Smooth muscle cell (in vitro differentiated cells): ENCODE data around the gene RAB11A. TPM values are rescaled to one million over a fixed set of nuclear protein-coding genes. Genes with fewer than 3 reads are reported as not detected.

Experiments
- DNase-seq: peaks from one replicate; lab custom pipeline; 2025; ENCODE audit not compliant: unreplicated experiment; lab: John Stamatoyannopoulos, UW
- H2AFZ ChIP-seq: fragments of 200-600 bp; sonication (generic); 2 replicates; pipeline ENCODE4 v1.6.0; 2016; ENCODE audit warnings: antibody characterized with exemption, low read depth, mild to moderate bottlenecking
- H3F3A ChIP-seq: fragments of 200-600 bp; sonication (generic); 2 replicates; pipeline ENCODE4 v1.6.0; 2017; ENCODE audit warnings: antibody characterized with exemption, low read depth
- H3K27ac ChIP-seq: fragments of 200-600 bp; sonication (generic); 2 replicates; pipeline ENCODE4 v1.5.1; 2016; ENCODE audit warnings: low read depth, mild to moderate bottlenecking
- H3K27me3 ChIP-seq: fragments of 200-600 bp; sonication (generic); 2 replicates; pipeline ENCODE4 v1.6.1; 2016; ENCODE audit warnings: low read depth, mild to moderate bottlenecking
- H3K36me3 ChIP-seq: fragments of 200-600 bp; sonication (generic); 2 replicates; pipeline ENCODE4 v1.5.1; 2016; ENCODE audit warnings: low read depth
- H3K4me1 ChIP-seq: fragments of 200-600 bp; sonication (generic); 2 replicates; pipeline ENCODE4 v1.5.1; 2016; ENCODE audit warnings: low read depth
- H3K4me2 ChIP-seq: fragments of 200-600 bp; sonication (generic); 2 replicates; pipeline ENCODE4 v1.6.0; 2016; ENCODE audit warnings: mild to moderate bottlenecking
- H3K4me3 ChIP-seq: fragments of 200-600 bp; sonication (generic); 2 replicates; pipeline ENCODE4 v1.5.1; 2016; ENCODE audit warnings: mild to moderate bottlenecking
- H3K79me2 ChIP-seq: fragments of 200-600 bp; sonication (generic); 2 replicates; pipeline ENCODE4 v1.6.0; 2016; ENCODE audit warnings: low read depth, mild to moderate bottlenecking
- H3K9ac ChIP-seq: fragments of 200-600 bp; sonication (generic); 2 replicates; pipeline ENCODE4 v1.6.0; 2016; ENCODE audit warnings: low read depth
- H3K9me3 ChIP-seq: fragments of 200-600 bp; sonication (generic); replicated peaks from 2 replicates; pipeline ENCODE4 v1.5.1; 2016; ENCODE audit warnings: low read depth
- H4K20me1 ChIP-seq: fragments of 200-600 bp; sonication (generic); 2 replicates; pipeline ENCODE4 v1.6.0; 2016; ENCODE audit warnings: low read depth
- WGBS: methylation state at CpG from one replicate; pipeline ENCODE4 v1.1.7; 2016; ENCODE audit warnings: low lambda C conversion rate; 5-methylcytosine and 5-hydroxymethylcytosine counted together
- polyA plus RNA-seq: library from polyadenylated mRNA; unstranded; fragments of >200 nt; fragmentation: Nextera tagmentation; extraction: Ambion mirVana; gene quantifications from 2 replicates; pipeline ENCODE4 v1.2.1, GENCODE V29; 2016
- total RNA-seq: library from RNA; depleted of rRNA; stranded (reverse); fragments of >200 nt; gene quantifications from 2 replicates; pipeline ENCODE4 v1.2.3, GENCODE V29; 2014
- TF ChIP-seq, protein P1 (sequence below): fragments of 200-600 bp; sonication (generic); IDR thresholded peaks from 2 replicates; pipeline ENCODE4 v1.5.1; 2017; ENCODE audit warnings: borderline replicate concordance, mild to moderate bottlenecking, antibody characterized with exemption; ENCODE audit not compliant: insufficient read depth, poor library complexity, severe bottlenecking

The RAB11A gene
- 293 and 300 TPM in 2 replicates for total RNA-seq
- 206 and 230 TPM in 2 replicates for polyA plus RNA-seq

DNA sequence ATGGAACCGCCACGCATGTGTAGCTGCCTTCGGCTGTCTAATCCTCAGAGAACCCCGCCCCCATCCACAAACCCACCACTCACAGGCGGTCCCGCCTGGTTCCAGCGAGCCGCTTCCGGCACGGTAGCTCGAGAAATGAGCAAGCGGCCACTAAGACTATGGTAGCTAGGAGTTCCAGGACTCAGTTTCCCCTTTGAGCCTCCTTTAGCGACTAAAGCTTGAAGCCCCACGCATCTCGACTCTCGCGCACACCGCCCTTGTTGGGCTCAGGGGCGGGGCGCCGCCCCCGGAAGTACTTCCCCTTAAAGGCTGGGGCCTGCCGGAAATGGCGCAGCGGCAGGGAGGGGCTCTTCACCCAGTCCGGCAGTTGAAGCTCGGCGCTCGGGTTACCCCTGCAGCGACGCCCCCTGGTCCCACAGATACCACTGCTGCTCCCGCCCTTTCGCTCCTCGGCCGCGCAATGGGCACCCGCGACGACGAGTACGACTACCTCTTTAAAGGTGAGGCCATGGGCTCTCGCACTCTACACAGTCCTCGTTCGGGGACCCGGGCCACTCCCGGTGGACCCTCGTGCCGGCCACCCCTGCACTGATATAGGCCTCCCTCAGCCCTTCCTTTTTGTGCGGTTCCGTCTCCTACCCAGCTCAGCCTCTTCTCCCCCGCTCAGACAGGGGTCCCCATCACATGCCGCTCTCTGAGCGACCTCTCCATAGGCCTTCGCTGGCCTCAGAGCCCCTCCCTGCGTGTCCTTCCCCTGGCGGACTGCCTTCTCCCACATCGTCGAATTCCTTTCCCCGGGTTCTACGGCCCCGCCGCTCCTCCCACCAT, at the start of gene RAB11A:
RAB11A (plus strand) TSS at position 366 of the 828 bp plus-strand sequence; CDS start at position 461, 95 bp downstream.
- H3K9me3 ChIP-seq = no peaks in the 10 kb centered on the region
- WGBS = under 1% methylated on average over 60 of the region's 62 CpGs
- H3K4me3 ChIP-seq = peak within 1 kb of the TSS; percentile 88
- H3K4me1 ChIP-seq = peaks cover 12% of the 10 kb centered on the region
- peak; percentile 99 for DNase-seq
- peaks cover 49% of the 10 kb centered on the region for H3K79me2 ChIP-seq
- peaks cover 4% of the 10 kb centered on the region for H3F3A ChIP-seq
- peaks cover 43% of the 10 kb centered on the region for H4K20me1 ChIP-seq
- no peaks in the 10 kb centered on the region for H3K36me3 ChIP-seq
- peak within 1 kb of the TSS; percentile 95 for H3K4me2 ChIP-seq
- H3K27me3 ChIP-seq = no peaks in the 10 kb centered on the region
- TF ChIP-seq, protein P1, sequence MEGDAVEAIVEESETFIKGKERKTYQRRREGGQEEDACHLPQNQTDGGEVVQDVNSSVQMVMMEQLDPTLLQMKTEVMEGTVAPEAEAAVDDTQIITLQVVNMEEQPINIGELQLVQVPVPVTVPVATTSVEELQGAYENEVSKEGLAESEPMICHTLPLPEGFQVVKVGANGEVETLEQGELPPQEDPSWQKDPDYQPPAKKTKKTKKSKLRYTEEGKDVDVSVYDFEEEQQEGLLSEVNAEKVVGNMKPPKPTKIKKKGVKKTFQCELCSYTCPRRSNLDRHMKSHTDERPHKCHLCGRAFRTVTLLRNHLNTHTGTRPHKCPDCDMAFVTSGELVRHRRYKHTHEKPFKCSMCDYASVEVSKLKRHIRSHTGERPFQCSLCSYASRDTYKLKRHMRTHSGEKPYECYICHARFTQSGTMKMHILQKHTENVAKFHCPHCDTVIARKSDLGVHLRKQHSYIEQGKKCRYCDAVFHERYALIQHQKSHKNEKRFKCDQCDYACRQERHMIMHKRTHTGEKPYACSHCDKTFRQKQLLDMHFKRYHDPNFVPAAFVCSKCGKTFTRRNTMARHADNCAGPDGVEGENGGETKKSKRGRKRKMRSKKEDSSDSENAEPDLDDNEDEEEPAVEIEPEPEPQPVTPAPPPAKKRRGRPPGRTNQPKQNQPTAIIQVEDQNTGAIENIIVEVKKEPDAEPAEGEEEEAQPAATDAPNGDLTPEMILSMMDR = no peak
- peak within 1 kb of the TSS; percentile 80 for H3K9ac ChIP-seq
- H3K27ac ChIP-seq = peak within 1 kb of the TSS; percentile 74
- peak within 1 kb of the TSS; percentile 96 for H2AFZ ChIP-seq

DNA sequence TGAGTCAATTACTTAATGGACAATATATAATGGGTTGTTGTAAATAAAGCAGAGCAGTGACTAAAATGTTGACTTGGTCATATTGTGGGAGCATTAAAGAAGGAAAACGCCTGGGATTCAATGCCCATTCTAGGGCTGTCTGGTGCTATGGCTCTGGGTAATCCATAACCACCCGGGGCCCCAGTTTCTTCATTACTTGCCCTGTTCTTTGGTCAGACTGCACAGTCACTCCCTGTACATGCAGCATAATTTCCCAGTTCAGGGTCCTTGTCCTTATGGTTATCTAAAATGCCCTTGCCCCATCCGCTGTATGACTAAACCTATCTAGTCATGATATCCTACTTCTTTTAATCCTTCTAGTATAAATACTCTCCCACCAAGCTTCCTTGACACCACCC, 49.7 kb upstream of the RAB11A start:
- no peaks in the 10 kb centered on the region for H3K79me2 ChIP-seq
- TF ChIP-seq, protein P1 = no peak
- peak overlapping the region; percentile 67 for H3K4me2 ChIP-seq
- no peak overlapping the region for H2AFZ ChIP-seq
- H3K36me3 ChIP-seq = no peaks in the 10 kb centered on the region
- H3K4me3 ChIP-seq = no peak overlapping the region
- H4K20me1 ChIP-seq = no peaks in the 10 kb centered on the region
- DNase-seq = no peak
- no peaks in the 10 kb centered on the region for H3F3A ChIP-seq
- no peaks in the 10 kb centered on the region for H3K27me3 ChIP-seq
- peak overlapping the region; percentile 83 for H3K27ac ChIP-seq
- 29% methylated on average over 3 of the region's 3 CpGs for WGBS
- H3K9me3 ChIP-seq = no peaks in the 10 kb centered on the region
- H3K4me1 ChIP-seq = no peaks in the 10 kb centered on the region
- peak overlapping the region; percentile 51 for H3K9ac ChIP-seq

DNA sequence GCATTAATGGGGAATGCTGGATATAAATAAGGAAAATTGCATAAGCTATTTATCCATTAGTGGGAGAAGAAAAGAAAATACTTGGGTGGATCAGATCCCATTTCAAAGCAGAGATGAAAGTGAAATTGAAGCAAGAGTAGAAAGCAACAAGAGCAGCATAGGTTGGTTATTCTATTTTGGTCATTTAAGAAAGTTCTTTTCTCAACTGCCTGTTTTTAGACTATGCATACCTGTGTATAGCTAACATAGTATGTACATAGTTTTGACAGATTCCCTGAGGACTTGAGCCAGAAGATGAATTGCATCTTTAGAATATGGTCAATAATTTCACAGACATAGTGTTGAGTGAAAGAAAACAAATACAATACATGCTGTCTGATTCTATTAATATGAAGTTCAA, 48.2 kb upstream of the RAB11A start:
- Histone ChIP-seq H3K27me3 (no peaks in the 10 kb centered on the region), H4K20me1 (no peaks in the 10 kb centered on the region), H3K27ac (no peak overlapping the region), H2AFZ (no peak overlapping the region), H3K4me3 (no peak overlapping the region), H3K4me2 (no peak overlapping the region), H3K4me1 (no peaks in the 10 kb centered on the region), H3K36me3 (no peaks in the 10 kb centered on the region), H3F3A (no peaks in the 10 kb centered on the region), H3K9me3 (no peaks in the 10 kb centered on the region), H3K9ac (no peak overlapping the region), H3K79me2 (no peaks in the 10 kb centered on the region)
- DNase-seq = no peak
- TF ChIP-seq, protein P1 = no peak
